WTC11 (cell line): ENCODE measurements around the gene DENND5A. TPM values are rescaled to one million over a fixed set of nuclear protein-coding genes. Genes with fewer than 3 reads are reported as not detected.

ENCODE experiments used
- ATAC-seq: fragments of 200-7000 bp; cut with Tn5 transposase; 2 replicates; pipeline ENCODE4 v1.10.0; 2021; ENCODE audit warnings: mild to moderate bottlenecking, moderate library complexity
- CTCF ChIA-PET: fragments of 300-600 bp; sonication (Branson Sonifier 250); formaldehyde crosslinking; loops from one replicate; lab custom pipeline; 2021; ENCODE audit warnings: antibody characterized with exemption; lab: Charles Lee
- POLR2A ChIA-PET: fragments of 350-600 bp; sonication (Branson Sonifier 250); formaldehyde crosslinking; loops from one replicate; lab custom pipeline; 2021; ENCODE audit warnings: antibody characterized with exemption; lab: Charles Lee
- DNase-seq: peaks from one replicate; pipeline ENCODE4 v3.0.0; 2021; ENCODE audit warnings: low spot score
- H3K27ac Mint-ChIP-seq: 2 replicates; pipeline ENCODE4 v1.8.0; 2021; ENCODE audit warnings: mixed read lengths
- H3K27me3 Mint-ChIP-seq: 2 replicates; pipeline ENCODE4 v1.8.0; 2021; ENCODE audit warnings: low read depth, mild to moderate bottlenecking, moderate library complexity, mixed read lengths
- H3K36me3 Mint-ChIP-seq: 2 replicates; pipeline ENCODE4 v1.8.0; 2021; ENCODE audit warnings: mixed read lengths
- H3K4me1 Mint-ChIP-seq: 2 replicates; pipeline ENCODE4 v1.8.0; 2022; ENCODE audit warnings: mixed read lengths
- H3K4me3 Mint-ChIP-seq: 2 replicates; pipeline ENCODE4 v1.8.0; 2021; ENCODE audit warnings: mild to moderate bottlenecking, moderate library complexity, mixed read lengths
- H3K9me3 Mint-ChIP-seq: 2 replicates; pipeline ENCODE4 v1.8.0; 2021; ENCODE audit warnings: mixed read lengths
- CREM ChIP-seq: sonication (generic); formaldehyde crosslinking; IDR thresholded peaks from 2 replicates; pipeline ENCODE4 v1.8.1; 2022; ENCODE audit warnings: mild to moderate bottlenecking, missing genetic modification reagents, moderate library complexity
- EMX1 ChIP-seq: fragments of 250-450 bp; sonication (Bioruptor Pico); IDR thresholded peaks from 2 replicates; pipeline ENCODE4 v1.8.0; 2021; ENCODE audit warnings: mild to moderate bottlenecking
- ETV6 ChIP-seq: sonication (generic); formaldehyde crosslinking; IDR thresholded peaks from 2 replicates; pipeline ENCODE4 v1.8.1; 2022; ENCODE audit warnings: mild to moderate bottlenecking, missing genetic modification reagents
- FOXJ3 ChIP-seq: sonication (generic); formaldehyde crosslinking; IDR thresholded peaks from 2 replicates; pipeline ENCODE4 v1.9.0; 2021; ENCODE audit warnings: missing genetic modification reagents, mild to moderate bottlenecking, borderline replicate concordance
- FOXP4 ChIP-seq: sonication (generic); formaldehyde crosslinking; IDR thresholded peaks from 2 replicates; pipeline ENCODE4 v1.8.0; 2022; ENCODE audit warnings: mild to moderate bottlenecking, missing genetic modification reagents
- IRF2 ChIP-seq: sonication (generic); formaldehyde crosslinking; IDR thresholded peaks from 2 replicates; pipeline ENCODE4 v1.8.0; 2022; ENCODE audit warnings: low read depth, missing genetic modification reagents, borderline replicate concordance
- MXD4 ChIP-seq: fragments of 250-450 bp; sonication (Bioruptor Pico); IDR thresholded peaks from 2 replicates; pipeline ENCODE4 v1.8.0; 2021; ENCODE audit warnings: mild to moderate bottlenecking, moderate library complexity, borderline replicate concordance
- NR1H2 ChIP-seq: sonication (generic); formaldehyde crosslinking; IDR thresholded peaks from 2 replicates; pipeline ENCODE4 v1.9.0; 2021; ENCODE audit warnings: mild to moderate bottlenecking, moderate library complexity, missing genetic modification reagents
- NR3C1 ChIP-seq: sonication (generic); formaldehyde crosslinking; conservative IDR thresholded peaks from 2 replicates; pipeline ENCODE4 v1.8.1; 2023; ENCODE audit warnings: low read depth, mild to moderate bottlenecking, missing genetic modification reagents
- OVOL2 ChIP-seq: fragments of 250-450 bp; sonication (Bioruptor Pico); IDR thresholded peaks from 2 replicates; pipeline ENCODE4 v1.9.0; 2021; ENCODE audit warnings: mild to moderate bottlenecking, borderline replicate concordance
- PREB ChIP-seq: sonication (generic); formaldehyde crosslinking; IDR thresholded peaks from 2 replicates; pipeline ENCODE4 v1.8.1; 2022; ENCODE audit warnings: mild to moderate bottlenecking, missing genetic modification reagents, moderate library complexity, borderline replicate concordance
- PRRX2 ChIP-seq: fragments of 250-450 bp; sonication (Bioruptor Pico); IDR thresholded peaks from 2 replicates; pipeline ENCODE4 v1.8.0; 2021; ENCODE audit warnings: mild to moderate bottlenecking
- TEAD1 ChIP-seq: sonication (generic); formaldehyde crosslinking; IDR thresholded peaks from 2 replicates; pipeline ENCODE4 v1.8.0; 2022; ENCODE audit warnings: mild to moderate bottlenecking, missing genetic modification reagents
- ZNF138 ChIP-seq: sonication (generic); formaldehyde crosslinking; conservative IDR thresholded peaks from 2 replicates; pipeline ENCODE4 v1.8.1; 2022; ENCODE audit warnings: mild to moderate bottlenecking, moderate library complexity, missing genetic modification reagents
- ZNF232 ChIP-seq: sonication (generic); formaldehyde crosslinking; IDR thresholded peaks from 2 replicates; pipeline ENCODE4 v1.8.0; 2022; ENCODE audit warnings: mild to moderate bottlenecking, missing genetic modification reagents
- ZNF263 ChIP-seq: sonication (generic); formaldehyde crosslinking; IDR thresholded peaks from 2 replicates; pipeline ENCODE4 v1.8.1; 2022; ENCODE audit warnings: low read depth, mild to moderate bottlenecking, moderate library complexity, missing genetic modification reagents
- ZNF416 ChIP-seq: fragments of 250-450 bp; sonication (Bioruptor Pico); IDR thresholded peaks from 2 replicates; pipeline ENCODE4 v1.9.0; 2021; ENCODE audit warnings: mild to moderate bottlenecking, inconsistent platforms
- total RNA-seq: library from RNA; stranded (reverse); gene quantifications from 3 replicates; pipeline ENCODE4 v1.2.3, GENCODE V29; 2021
- TF ChIP-seq, protein P1 (sequence below): sonication (generic); formaldehyde crosslinking; conservative IDR thresholded peaks from 2 replicates; pipeline ENCODE4 v1.8.1; 2022; ENCODE audit warnings: mild to moderate bottlenecking, missing genetic modification reagents
- TF ChIP-seq, protein P2 (sequence below): sonication (generic); formaldehyde crosslinking; IDR thresholded peaks from 2 replicates; pipeline ENCODE4 v1.8.0; 2022; ENCODE audit warnings: missing genetic modification reagents
- TF ChIP-seq, protein P3 (sequence below): sonication (generic); formaldehyde crosslinking; IDR thresholded peaks from 2 replicates; pipeline ENCODE4 v1.8.1; 2023; ENCODE audit warnings: mild to moderate bottlenecking, missing genetic modification reagents, borderline replicate concordance
- TF ChIP-seq, protein P4 (sequence below): fragments of 250-450 bp; sonication (Bioruptor Pico); IDR thresholded peaks from 2 replicates; pipeline ENCODE4 v1.9.0; 2021; ENCODE audit warnings: mild to moderate bottlenecking

DENND5A gene
- total RNA-seq, 1 experiment from 2014 or later, result 69.3 TPM

GRCh38 chr11:9214765-9215164, 50.4 kb downstream of the DENND5A start:
- DNase-seq (no peak), ATAC-seq (no peak)
- ChIA-PET POLR2A (no interaction called here), CTCF (interaction anchor here (0.6 kb wide), 1 partner anchor 77 kb away, joined by 4 read pairs; no protein-coding TSS in a partner anchor)
- Mint-ChIP-seq H3K27me3 (no peaks in the 10 kb centered on the region), H3K4me1 (peaks cover 18% of the 10 kb centered on the region), H3K27ac (peak overlapping the region; percentile 50; the same call in 1 of the 2 replicates), H3K36me3 (no peaks in the 10 kb centered on the region), H3K9me3 (no peaks in the 10 kb centered on the region), H3K4me3 (no peak overlapping the region)
- TF ChIP-seq ETV6, result no peak
- TF ChIP-seq, protein P1, sequence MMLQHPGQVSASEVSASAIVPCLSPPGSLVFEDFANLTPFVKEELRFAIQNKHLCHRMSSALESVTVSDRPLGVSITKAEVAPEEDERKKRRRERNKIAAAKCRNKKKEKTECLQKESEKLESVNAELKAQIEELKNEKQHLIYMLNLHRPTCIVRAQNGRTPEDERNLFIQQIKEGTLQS, result no peak
- TF ChIP-seq ZNF232 (CRISPR knock-in tag), result no peak
- no peak for TF ChIP-seq PREB (CRISPR knock-in tag)
- TF ChIP-seq CREM (CRISPR knock-in tag), result no peak
- no peak for TF ChIP-seq ZNF416
- TF ChIP-seq, protein P2, sequence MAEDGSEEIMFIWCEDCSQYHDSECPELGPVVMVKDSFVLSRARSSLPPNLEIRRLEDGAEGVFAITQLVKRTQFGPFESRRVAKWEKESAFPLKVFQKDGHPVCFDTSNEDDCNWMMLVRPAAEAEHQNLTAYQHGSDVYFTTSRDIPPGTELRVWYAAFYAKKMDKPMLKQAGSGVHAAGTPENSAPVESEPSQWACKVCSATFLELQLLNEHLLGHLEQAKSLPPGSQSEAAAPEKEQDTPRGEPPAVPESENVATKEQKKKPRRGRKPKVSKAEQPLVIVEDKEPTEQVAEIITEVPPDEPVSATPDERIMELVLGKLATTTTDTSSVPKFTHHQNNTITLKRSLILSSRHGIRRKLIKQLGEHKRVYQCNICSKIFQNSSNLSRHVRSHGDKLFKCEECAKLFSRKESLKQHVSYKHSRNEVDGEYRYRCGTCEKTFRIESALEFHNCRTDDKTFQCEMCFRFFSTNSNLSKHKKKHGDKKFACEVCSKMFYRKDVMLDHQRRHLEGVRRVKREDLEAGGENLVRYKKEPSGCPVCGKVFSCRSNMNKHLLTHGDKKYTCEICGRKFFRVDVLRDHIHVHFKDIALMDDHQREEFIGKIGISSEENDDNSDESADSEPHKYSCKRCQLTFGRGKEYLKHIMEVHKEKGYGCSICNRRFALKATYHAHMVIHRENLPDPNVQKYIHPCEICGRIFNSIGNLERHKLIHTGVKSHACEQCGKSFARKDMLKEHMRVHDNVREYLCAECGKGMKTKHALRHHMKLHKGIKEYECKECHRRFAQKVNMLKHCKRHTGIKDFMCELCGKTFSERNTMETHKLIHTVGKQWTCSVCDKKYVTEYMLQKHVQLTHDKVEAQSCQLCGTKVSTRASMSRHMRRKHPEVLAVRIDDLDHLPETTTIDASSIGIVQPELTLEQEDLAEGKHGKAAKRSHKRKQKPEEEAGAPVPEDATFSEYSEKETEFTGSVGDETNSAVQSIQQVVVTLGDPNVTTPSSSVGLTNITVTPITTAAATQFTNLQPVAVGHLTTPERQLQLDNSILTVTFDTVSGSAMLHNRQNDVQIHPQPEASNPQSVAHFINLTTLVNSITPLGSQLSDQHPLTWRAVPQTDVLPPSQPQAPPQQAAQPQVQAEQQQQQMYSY (CRISPR knock-in tag), result no peak
- TF ChIP-seq NR1H2, result no peak
- TF ChIP-seq, protein P3, sequence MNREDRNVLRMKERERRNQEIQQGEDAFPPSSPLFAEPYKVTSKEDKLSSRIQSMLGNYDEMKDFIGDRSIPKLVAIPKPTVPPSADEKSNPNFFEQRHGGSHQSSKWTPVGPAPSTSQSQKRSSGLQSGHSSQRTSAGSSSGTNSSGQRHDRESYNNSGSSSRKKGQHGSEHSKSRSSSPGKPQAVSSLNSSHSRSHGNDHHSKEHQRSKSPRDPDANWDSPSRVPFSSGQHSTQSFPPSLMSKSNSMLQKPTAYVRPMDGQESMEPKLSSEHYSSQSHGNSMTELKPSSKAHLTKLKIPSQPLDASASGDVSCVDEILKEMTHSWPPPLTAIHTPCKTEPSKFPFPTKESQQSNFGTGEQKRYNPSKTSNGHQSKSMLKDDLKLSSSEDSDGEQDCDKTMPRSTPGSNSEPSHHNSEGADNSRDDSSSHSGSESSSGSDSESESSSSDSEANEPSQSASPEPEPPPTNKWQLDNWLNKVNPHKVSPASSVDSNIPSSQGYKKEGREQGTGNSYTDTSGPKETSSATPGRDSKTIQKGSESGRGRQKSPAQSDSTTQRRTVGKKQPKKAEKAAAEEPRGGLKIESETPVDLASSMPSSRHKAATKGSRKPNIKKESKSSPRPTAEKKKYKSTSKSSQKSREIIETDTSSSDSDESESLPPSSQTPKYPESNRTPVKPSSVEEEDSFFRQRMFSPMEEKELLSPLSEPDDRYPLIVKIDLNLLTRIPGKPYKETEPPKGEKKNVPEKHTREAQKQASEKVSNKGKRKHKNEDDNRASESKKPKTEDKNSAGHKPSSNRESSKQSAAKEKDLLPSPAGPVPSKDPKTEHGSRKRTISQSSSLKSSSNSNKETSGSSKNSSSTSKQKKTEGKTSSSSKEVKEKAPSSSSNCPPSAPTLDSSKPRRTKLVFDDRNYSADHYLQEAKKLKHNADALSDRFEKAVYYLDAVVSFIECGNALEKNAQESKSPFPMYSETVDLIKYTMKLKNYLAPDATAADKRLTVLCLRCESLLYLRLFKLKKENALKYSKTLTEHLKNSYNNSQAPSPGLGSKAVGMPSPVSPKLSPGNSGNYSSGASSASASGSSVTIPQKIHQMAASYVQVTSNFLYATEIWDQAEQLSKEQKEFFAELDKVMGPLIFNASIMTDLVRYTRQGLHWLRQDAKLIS (CRISPR knock-in tag), result no peak
- TF ChIP-seq NR3C1, result no peak
- no peak for TF ChIP-seq TEAD1
- TF ChIP-seq PRRX2 (CRISPR knock-in tag), result no peak
- no peak for TF ChIP-seq ZNF263
- TF ChIP-seq FOXP4 (CRISPR knock-in tag), result no peak

- peak overlapping the region; percentile 27; the same call in 1 of the 2 replicates for H3K27ac Mint-ChIP-seq
- no peaks in the 10 kb centered on the region for H3K36me3 Mint-ChIP-seq
- no peak for ATAC-seq
- H3K4me3 Mint-ChIP-seq, result no peak overlapping the region
- ChIA-PET CTCF (interaction anchor here (1.1 kb wide), 1 partner anchor 74 kb away, joined by 5 read pairs; no protein-coding TSS in a partner anchor), POLR2A (no interaction called here)
- H3K27me3 Mint-ChIP-seq, result no peaks in the 10 kb centered on the region
- H3K9me3 Mint-ChIP-seq, result no peaks in the 10 kb centered on the region
- peaks cover 27% of the 10 kb centered on the region for H3K4me1 Mint-ChIP-seq
- DNase-seq, result no peak
- TF ChIP-seq OVOL2 (no peak), ZNF138 (CRISPR knock-in tag) (no peak), IRF2 (CRISPR knock-in tag) (no peak), EMX1 (CRISPR knock-in tag) (no peak), MXD4 (CRISPR knock-in tag) (no peak), FOXJ3 (CRISPR knock-in tag) (no peak)
- TF ChIP-seq, protein P1, result no peak
- TF ChIP-seq, protein P4, sequence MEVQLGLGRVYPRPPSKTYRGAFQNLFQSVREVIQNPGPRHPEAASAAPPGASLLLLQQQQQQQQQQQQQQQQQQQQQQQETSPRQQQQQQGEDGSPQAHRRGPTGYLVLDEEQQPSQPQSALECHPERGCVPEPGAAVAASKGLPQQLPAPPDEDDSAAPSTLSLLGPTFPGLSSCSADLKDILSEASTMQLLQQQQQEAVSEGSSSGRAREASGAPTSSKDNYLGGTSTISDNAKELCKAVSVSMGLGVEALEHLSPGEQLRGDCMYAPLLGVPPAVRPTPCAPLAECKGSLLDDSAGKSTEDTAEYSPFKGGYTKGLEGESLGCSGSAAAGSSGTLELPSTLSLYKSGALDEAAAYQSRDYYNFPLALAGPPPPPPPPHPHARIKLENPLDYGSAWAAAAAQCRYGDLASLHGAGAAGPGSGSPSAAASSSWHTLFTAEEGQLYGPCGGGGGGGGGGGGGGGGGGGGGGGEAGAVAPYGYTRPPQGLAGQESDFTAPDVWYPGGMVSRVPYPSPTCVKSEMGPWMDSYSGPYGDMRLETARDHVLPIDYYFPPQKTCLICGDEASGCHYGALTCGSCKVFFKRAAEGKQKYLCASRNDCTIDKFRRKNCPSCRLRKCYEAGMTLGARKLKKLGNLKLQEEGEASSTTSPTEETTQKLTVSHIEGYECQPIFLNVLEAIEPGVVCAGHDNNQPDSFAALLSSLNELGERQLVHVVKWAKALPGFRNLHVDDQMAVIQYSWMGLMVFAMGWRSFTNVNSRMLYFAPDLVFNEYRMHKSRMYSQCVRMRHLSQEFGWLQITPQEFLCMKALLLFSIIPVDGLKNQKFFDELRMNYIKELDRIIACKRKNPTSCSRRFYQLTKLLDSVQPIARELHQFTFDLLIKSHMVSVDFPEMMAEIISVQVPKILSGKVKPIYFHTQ, result no peak
Observed at GRCh38 chr11:9211322-9211721, 53.8 kb downstream of the DENND5A start.
